Thyroid gland (tissue), 4 donors: ENCODE data around the gene DEK.

Experiments
- CTCF ChIP-seq, 6 experiments: fragments of 200-600 bp in 3 of 6; fragments of 450-650 bp in 3 of 6; sonication (generic) in 3 of 6; IDR thresholded peaks; one replicate each; pipeline ENCODE4 v1.5.1; 2016 to 2019; ENCODE audit warnings: antibody characterized with exemption in 6 of 6, mild to moderate bottlenecking in 2 of 6, inconsistent platforms in 1 of 6, moderate library complexity in 1 of 6
- POLR2A ChIP-seq, 2 donors: fragments of 450-650 bp; IDR thresholded peaks; one replicate each; pipeline ENCODE4 v1.6.1; 2017; ENCODE audit warnings: antibody characterized with exemption in 2 of 2, mild to moderate bottlenecking in 2 of 2, moderate library complexity in 1 of 2

- TF ChIP-seq CTCF (IDR thresholded peaks at IDR 0.05) = no peak
- TF ChIP-seq POLR2A (IDR thresholded peaks at IDR 0.05) = no peak
Measured at GRCh38 chr6:18269253-18269652, 4.9 kb upstream of the DEK start.
